A673 (cell line): ENCODE measurements around the gene PTPMT1. TPM values are rescaled to one million over a fixed set of nuclear protein-coding genes. Genes with fewer than 3 reads are reported as not detected.
A peak's percentile ranks its signal among the peaks of the same experiment; 100 is the strongest.
"Not testable (repeated sequence)": the region's sequence is repeated elsewhere in the genome, so short reads cannot be mapped to it uniquely, and the experiment has no call there.

Source experiments
- BruUV-seq: library from RNA; stranded (reverse); fragments of 400-500 nt; replicated peaks from 2 replicates; lab custom pipeline; 2021; lab: Mats Ljungman, UMichigan
- CTCF ChIA-PET: fragments of 300-600 bp; sonication (Branson Sonifier 250); formaldehyde crosslinking; loops from one replicate; lab custom pipeline; 2022; ENCODE audit warnings: antibody characterized with exemption; lab: Charles Lee
- POLR2A ChIA-PET: fragments of 300-600 bp; sonication (Branson Sonifier 250); formaldehyde crosslinking; loops from one replicate; lab custom pipeline; 2022; ENCODE audit warnings: antibody characterized with exemption; ENCODE audit not compliant: low non-redundant PET; lab: Charles Lee
- DNase-seq: peaks from one replicate; pipeline ENCODE4 v3.0.0-alpha.2; 2015; ENCODE audit warnings: low spot score
- H3K27ac ChIP-seq: fragments of 200-600 bp; sonication (generic); 2 replicates; pipeline ENCODE4 v1.5.1; 2016; ENCODE audit warnings: mixed run types, low read depth, mild to moderate bottlenecking, mixed read lengths, antibody characterized with exemption, low read length; ENCODE audit not compliant: poor library complexity, severe bottlenecking
- H3K27me3 ChIP-seq: fragments of 200-600 bp; sonication (generic); replicated peaks from 2 replicates; pipeline ENCODE4 v1.6.1; 2017; ENCODE audit warnings: mixed run types, low read depth, mild to moderate bottlenecking, mixed read lengths, antibody characterized with exemption, low read length; ENCODE audit not compliant: insufficient read depth, poor library complexity
- H3K36me3 ChIP-seq: fragments of 200-600 bp; sonication (generic); 2 replicates; pipeline ENCODE4 v1.6.1; 2016; ENCODE audit warnings: mixed run types, mild to moderate bottlenecking, mixed read lengths, antibody characterized with exemption, low read length; ENCODE audit not compliant: insufficient read depth, poor library complexity, severe bottlenecking
- H3K4me1 ChIP-seq: fragments of 200-600 bp; sonication (generic); 2 replicates; pipeline ENCODE4 v1.6.1; 2017; ENCODE audit warnings: mixed run types, mild to moderate bottlenecking, mixed read lengths, antibody characterized with exemption, low read length; ENCODE audit not compliant: insufficient read depth, poor library complexity, severe bottlenecking
- H3K4me3 ChIP-seq: fragments of 200-600 bp; sonication (generic); 2 replicates; pipeline ENCODE4 v1.5.1; 2016; ENCODE audit warnings: low read depth, mixed run types, mild to moderate bottlenecking, mixed read lengths, low read length; ENCODE audit not compliant: poor library complexity, severe bottlenecking
- H3K9me3 ChIP-seq: fragments of 200-600 bp; sonication (generic); 2 replicates; pipeline ENCODE4 v1.6.1; 2016; ENCODE audit warnings: mixed run types, low read depth, mild to moderate bottlenecking, mixed read lengths, antibody characterized with exemption, low read length; ENCODE audit not compliant: poor library complexity, severe bottlenecking
- EZH2 ChIP-seq: fragments of 200-600 bp; sonication (generic); IDR thresholded peaks from 2 replicates; pipeline ENCODE4 v1.6.1; 2017; ENCODE audit warnings: borderline replicate concordance, low read depth, mild to moderate bottlenecking, mixed read lengths, antibody characterized with exemption, low read length; ENCODE audit not compliant: poor library complexity, severe bottlenecking
- intact Hi-C: fragments of 100-400 bp; cut with micrococcal nuclease; formaldehyde crosslinking; loops from one replicate; pipeline ENCODE4 v1.10.0; 2022; ENCODE audit not compliant: unreplicated experiment
- total RNA-seq: library from RNA; stranded (reverse); gene quantifications from 2 replicates; pipeline ENCODE4 v1.2.3, GENCODE V29; 2021
- TF ChIP-seq, protein P1 (sequence below): fragments of 300-800, 200-600 bp; sonication (generic); conservative IDR thresholded peaks from 2 replicates; pipeline ENCODE4 v1.5.1; 2017; ENCODE audit warnings: low read depth, mild to moderate bottlenecking, antibody characterized with exemption, low read length, moderate library complexity, mixed read lengths

The PTPMT1 gene
- total RNA-seq, 1 experiment from 2014 or later, result 68.1 TPM

DNA sequence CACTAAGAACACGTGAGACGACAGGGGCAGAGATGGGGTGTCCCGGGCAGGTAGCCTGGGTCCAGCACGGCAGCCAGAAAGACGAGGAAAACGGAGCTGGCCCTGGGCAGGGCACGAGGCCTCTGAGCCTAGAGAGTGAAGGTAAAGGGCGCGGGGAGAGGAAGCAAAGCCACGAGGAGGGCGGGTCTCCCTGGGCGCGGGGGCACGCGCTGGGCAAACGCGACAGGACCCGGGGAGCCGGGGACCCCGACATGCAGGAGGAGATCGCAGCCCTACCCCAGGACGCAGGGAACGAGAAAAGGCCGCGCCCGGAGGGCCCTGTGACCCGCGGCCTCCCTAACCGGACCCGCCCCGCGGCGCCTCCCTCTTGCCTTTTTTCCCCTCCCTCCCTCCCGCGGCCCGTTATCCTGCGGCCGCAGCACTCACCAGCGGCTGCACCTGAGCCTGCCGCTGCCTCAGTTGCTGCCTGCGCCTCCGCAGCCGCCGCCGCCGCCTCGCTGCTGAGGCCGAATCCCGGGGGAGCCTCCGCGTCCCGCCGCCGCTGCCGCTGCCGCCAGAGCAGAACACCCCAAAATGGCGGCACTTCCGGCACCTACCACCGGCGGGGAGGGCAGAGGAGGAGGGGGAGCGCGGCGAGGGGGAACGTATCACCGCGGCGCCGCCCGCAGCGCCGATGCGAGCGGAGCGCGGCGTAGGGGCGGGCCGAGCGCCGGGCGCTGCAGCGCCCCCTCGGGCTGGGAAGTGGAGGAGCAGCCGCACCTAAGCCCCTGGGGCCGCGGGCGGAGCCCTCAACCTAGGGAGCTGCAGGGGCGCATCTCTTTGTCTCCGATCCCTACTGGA, 12.6 kb upstream of the PTPMT1 start, which contains the start of gene CELF1:
TSS of gene CELF1 (minus strand) at position 567 of the 840 bp plus-strand sequence. CDS start 53,609 bp downstream, outside the sequence.
- Histone ChIP-seq H3K9me3 (no peaks in the 10 kb centered on the region), H3K4me1 (peaks cover 21% of the 10 kb centered on the region), H3K36me3 (peaks cover 17% of the 10 kb centered on the region), H3K27me3 (no peaks in the 10 kb centered on the region), H3K4me3 (peak within 1 kb of the TSS; percentile 63), H3K27ac (peak within 1 kb of the TSS; percentile 91)
- ChIA-PET CTCF (interaction anchor here (0.5 to 1.1 kb wide), 19 partner anchors 11 to 858 kb away, joined by 3 to 8 read pairs (median 4); partner anchors contain the start of genes DDB2 and SLC39A13), POLR2A (interaction anchor here (0.5 to 0.7 kb wide), 3 partner anchors 69 to 286 kb away, joined by 3 to 12 read pairs (median 3); partner anchors contain the start of gene SLC39A13)
- no TSS peak for BruUV-seq
- intact Hi-C loops, result no loop called here
- DNase-seq, result peak; percentile 100
- TF ChIP-seq, protein P1, sequence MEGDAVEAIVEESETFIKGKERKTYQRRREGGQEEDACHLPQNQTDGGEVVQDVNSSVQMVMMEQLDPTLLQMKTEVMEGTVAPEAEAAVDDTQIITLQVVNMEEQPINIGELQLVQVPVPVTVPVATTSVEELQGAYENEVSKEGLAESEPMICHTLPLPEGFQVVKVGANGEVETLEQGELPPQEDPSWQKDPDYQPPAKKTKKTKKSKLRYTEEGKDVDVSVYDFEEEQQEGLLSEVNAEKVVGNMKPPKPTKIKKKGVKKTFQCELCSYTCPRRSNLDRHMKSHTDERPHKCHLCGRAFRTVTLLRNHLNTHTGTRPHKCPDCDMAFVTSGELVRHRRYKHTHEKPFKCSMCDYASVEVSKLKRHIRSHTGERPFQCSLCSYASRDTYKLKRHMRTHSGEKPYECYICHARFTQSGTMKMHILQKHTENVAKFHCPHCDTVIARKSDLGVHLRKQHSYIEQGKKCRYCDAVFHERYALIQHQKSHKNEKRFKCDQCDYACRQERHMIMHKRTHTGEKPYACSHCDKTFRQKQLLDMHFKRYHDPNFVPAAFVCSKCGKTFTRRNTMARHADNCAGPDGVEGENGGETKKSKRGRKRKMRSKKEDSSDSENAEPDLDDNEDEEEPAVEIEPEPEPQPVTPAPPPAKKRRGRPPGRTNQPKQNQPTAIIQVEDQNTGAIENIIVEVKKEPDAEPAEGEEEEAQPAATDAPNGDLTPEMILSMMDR, result peak; percentile 93
- TF ChIP-seq EZH2, result no peak

DNA sequence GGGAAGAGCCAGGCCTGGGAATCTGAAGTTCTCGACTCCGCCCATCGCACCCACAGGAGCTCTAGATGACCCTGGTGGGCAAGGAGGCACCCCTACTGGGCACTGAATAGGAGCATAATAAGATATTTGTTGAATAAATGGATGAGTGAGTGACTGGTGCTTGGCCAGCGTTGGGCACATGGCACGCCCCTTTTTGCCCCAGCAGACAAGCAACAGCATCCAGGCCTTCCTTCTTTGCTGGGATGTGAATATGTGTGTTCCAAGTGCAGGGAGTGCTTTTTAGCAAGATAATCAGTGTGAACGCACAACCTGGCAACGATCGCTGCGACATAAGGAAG, 12.0 kb upstream of the PTPMT1 start:
- peak overlapping the region; percentile 63 for H3K4me3 ChIP-seq
- CTCF ChIA-PET, result interaction anchor here (0.5 to 0.7 kb wide), 15 partner anchors 11 to 859 kb away, joined by 3 to 8 read pairs (median 4); partner anchors contain the start of genes DDB2 and SLC39A13
- H3K27ac ChIP-seq, result peak overlapping the region; percentile 91
- peaks cover 15% of the 10 kb centered on the region for H3K4me1 ChIP-seq
- BruUV-seq, result no TSS peak
- peaks cover 17% of the 10 kb centered on the region for H3K36me3 ChIP-seq
- no peak for TF ChIP-seq EZH2
- TF ChIP-seq, protein P1, result no peak; the same call in 1 of the 2 replicates
- DNase-seq, result no peak
- POLR2A ChIA-PET, result interaction anchor here (0.6 kb wide), 1 partner anchor 145 kb away, joined by 3 read pairs; the partner anchor contains the start of gene SLC39A13
- intact Hi-C loops, result no loop called here
- H3K9me3 ChIP-seq, result no peaks in the 10 kb centered on the region
- no peaks in the 10 kb centered on the region for H3K27me3 ChIP-seq

DNA sequence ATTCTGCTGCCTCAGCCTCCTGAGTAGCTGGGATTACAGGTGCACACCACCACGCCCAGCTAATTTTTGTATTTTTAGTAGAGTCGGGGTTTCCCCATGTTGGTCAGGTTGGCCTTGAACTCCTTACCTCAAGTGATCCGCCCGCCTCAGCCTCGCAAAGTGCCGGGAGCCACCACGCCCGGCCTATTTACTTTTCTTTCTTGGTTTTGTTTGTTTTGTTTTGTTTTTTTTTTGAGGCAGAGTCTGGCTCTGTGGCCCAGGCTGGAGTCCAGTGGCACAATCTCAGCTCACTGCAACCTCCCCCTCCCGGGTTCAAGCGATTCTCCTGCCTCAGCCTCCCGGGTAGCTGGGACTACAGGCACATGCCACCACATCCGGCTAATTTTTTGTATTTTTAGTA, 8.4 kb upstream of the PTPMT1 start:
- H3K9me3 ChIP-seq, BruUV-seq, CTCF ChIA-PET, H3K4me3 ChIP-seq, intact Hi-C loops, H3K27ac ChIP-seq, H3K27me3 ChIP-seq, H3K4me1 ChIP-seq, DNase-seq, POLR2A ChIA-PET, H3K36me3 ChIP-seq: not testable (repeated sequence)
